ENCODE data around the gene MYDGF. TPM values are rescaled to one million over a fixed set of nuclear protein-coding genes. Genes with fewer than 3 reads are reported as not detected.

MYDGF gene
- total and polyA plus RNA-seq, 9 of the 15 experiments (the other 6 are each of a cell fraction or from before 2014, with no cell fraction given), result 4.2 to 141 (median 82.1) TPM

DNA sequence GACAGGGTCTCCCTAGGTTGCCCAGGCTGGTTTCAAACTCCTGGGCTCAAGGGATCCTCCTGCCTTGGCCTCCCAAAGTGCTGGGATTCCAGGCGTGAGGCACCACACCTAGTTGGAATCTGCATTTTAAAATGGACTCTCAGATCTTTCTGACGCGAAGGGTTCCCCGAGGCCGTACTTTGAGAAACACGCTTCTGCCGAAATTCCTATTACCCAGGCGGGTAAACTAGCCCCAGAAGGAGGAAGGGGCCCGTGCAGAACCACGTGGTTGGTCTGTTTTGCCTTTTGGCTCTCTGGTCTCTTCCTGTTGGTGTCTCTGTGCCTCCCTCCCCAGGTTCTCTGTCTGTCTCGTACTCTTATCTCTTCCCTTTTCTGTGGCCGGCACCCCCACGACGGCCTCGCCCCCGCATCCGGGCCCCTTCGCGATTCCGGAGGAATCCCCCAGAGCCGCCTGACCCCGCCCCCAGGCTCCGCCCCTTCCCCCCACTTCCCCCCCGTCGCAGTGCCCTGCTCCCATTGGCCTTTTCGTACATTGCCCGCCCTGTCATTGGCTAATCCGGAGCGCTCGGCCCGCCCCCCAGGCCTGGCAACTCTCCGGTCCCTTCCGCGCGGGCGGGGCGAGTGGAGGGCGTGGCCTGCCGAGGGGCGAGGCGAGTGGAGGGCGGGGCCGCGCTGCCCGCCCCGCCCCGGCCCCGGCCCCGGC is 31.2 kb downstream of the MYDGF start, which contains the start of gene TNFAIP8L1 (continued):
- TF ChIP-seq RBM15 (IDR thresholded peaks at IDR 0.05; ENCODE audit: insufficient read depth, low read length) (no peak), ZBED1 (IDR thresholded peaks at IDR 0.05) (no peak), ZNF592 (IDR thresholded peaks at IDR 0.05) (peak; percentile 71), BCOR (IDR thresholded peaks at IDR 0.05) (peak; percentile 60), EHMT2 (IDR thresholded peaks at IDR 0.05) (no peak), ZNF280A (IDR thresholded peaks at IDR 0.05; ENCODE audit: low read depth, partially characterized antibody) (no peak), HDGF (IDR thresholded peaks at IDR 0.05) (0 out of 2 replicates have a peak, but pooled peaks have one; percentile 33), PHB (CRISPR knock-in tag; IDR thresholded peaks at IDR 0.05) (no peak), KAT2B (IDR thresholded peaks at IDR 0.05; ENCODE audit: low read depth, low read length) (no peak), IRF2 (CRISPR knock-in tag; IDR thresholded peaks at IDR 0.05) (no peak), PRDM10 (IDR thresholded peaks at IDR 0.05; ENCODE audit: partially characterized antibody) (peak; percentile 70), ZNF12 (CRISPR knock-in tag; IDR thresholded peaks at IDR 0.05) (no peak), NFIX (CRISPR knock-in tag; IDR thresholded peaks at IDR 0.05; ENCODE audit: low read depth) (no peak), ZNF184 (CRISPR knock-in tag; IDR thresholded peaks at IDR 0.05) (no peak), ZNF431 (CRISPR knock-in tag; IDR thresholded peaks at IDR 0.05) (no peak), CBX5 (IDR thresholded peaks at IDR 0.05; ENCODE audit: borderline replicate concordance, low read depth) (no peak), ATF3 (IDR thresholded peaks at IDR 0.05) (no peak), ATF3 (CRISPR knock-in tag; conservative IDR thresholded peaks at IDR 0.05) (no peak)
- TF ChIP-seq, protein P1, sequence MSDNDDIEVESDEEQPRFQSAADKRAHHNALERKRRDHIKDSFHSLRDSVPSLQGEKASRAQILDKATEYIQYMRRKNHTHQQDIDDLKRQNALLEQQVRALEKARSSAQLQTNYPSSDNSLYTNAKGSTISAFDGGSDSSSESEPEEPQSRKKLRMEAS (CRISPR knock-in tag; IDR thresholded peaks at IDR 0.05), result peak; percentile 83

Data from K562 (cell line).